ENCODE data around the gene PTH2R. TPM values are rescaled to one million over a fixed set of nuclear protein-coding genes. Genes with fewer than 3 reads are reported as not detected.

Gene PTH2R
- total RNA-seq, 1 experiment from 2014 or later, result 0.48 TPM

- TF ChIP-seq PRDM15 (CRISPR knock-in tag; IDR thresholded peaks at IDR 0.05) (no peak), FOXK1 (CRISPR knock-in tag; IDR thresholded peaks at IDR 0.05) (no peak), E2F4 (CRISPR knock-in tag; IDR thresholded peaks at IDR 0.05; ENCODE audit: borderline replicate concordance, low read depth) (no peak), SMAD3 (CRISPR knock-in tag; IDR thresholded peaks at IDR 0.05; ENCODE audit: borderline replicate concordance) (no peak)
Observed at GRCh38 chr2:208511573-208511972, 105.0 kb downstream of the PTH2R start (continued).

- Mint-ChIP-seq H3K36me3 (peaks cover 21% of the 10 kb centered on the region), H3K4me3 (no peak overlapping the region), H3K9me3 (peaks cover 43% of the 10 kb centered on the region), H3K4me1 (no peaks in the 10 kb centered on the region), H3K27ac (no peak overlapping the region), H3K27me3 (ENCODE audit: low read depth) (no peaks in the 10 kb centered on the region; the same call in 1 of the 2 replicates)
- ChIA-PET CTCF (no interaction called here), POLR2A (no interaction called here)
- no peak for DNase-seq (ENCODE audit: low spot score)
- no peak for ATAC-seq
- TF ChIP-seq ZNF423 (CRISPR knock-in tag; IDR thresholded peaks at IDR 0.05) (no peak), MLX (CRISPR knock-in tag; IDR thresholded peaks at IDR 0.05) (no peak), ELF4 (CRISPR knock-in tag; IDR thresholded peaks at IDR 0.05; ENCODE audit: low read depth) (no peak), ATF3 (CRISPR knock-in tag; conservative IDR thresholded peaks at IDR 0.05) (no peak), AFF4 (CRISPR knock-in tag; IDR thresholded peaks at IDR 0.05; ENCODE audit: borderline replicate concordance) (no peak), ZNF281 (CRISPR knock-in tag; IDR thresholded peaks at IDR 0.05) (no peak), ATF2 (CRISPR knock-in tag; IDR thresholded peaks at IDR 0.05; ENCODE audit: borderline replicate concordance, low read depth) (no peak), PRRX2 (CRISPR knock-in tag; IDR thresholded peaks at IDR 0.05) (no peak), ZNF219 (CRISPR knock-in tag; IDR thresholded peaks at IDR 0.05; ENCODE audit: borderline replicate concordance) (no peak), GRHL2 (CRISPR knock-in tag; IDR thresholded peaks at IDR 0.05; ENCODE audit: insufficient replicate concordance, severe bottlenecking) (no peak), GABPB1 (CRISPR knock-in tag; IDR thresholded peaks at IDR 0.05) (no peak), AR (CRISPR knock-in tag; IDR thresholded peaks at IDR 0.05) (no peak), CREM (CRISPR knock-in tag; IDR thresholded peaks at IDR 0.05) (no peak), CBFB (CRISPR knock-in tag; IDR thresholded peaks at IDR 0.05; ENCODE audit: low read depth) (no peak)
Observed at GRCh38 chr2:208515099-208515498, 108.5 kb downstream of the PTH2R start.
